ENCODE results near the gene HOXB13. TPM values are rescaled to one million over a fixed set of nuclear protein-coding genes. Genes with fewer than 3 reads are reported as not detected.

Gene HOXB13
- total and polyA plus RNA-seq, 2 of the 13 experiments (the other 11 are each of a cell fraction or from before 2014, with no cell fraction given) = not detected

GRCh38 chr17:48740537-48740936, 12.0 kb upstream of the HOXB13 start (continued):
- TF ChIP-seq ZMYM2 (CRISPR knock-in tag; IDR thresholded peaks at IDR 0.05) = no peak

DNA sequence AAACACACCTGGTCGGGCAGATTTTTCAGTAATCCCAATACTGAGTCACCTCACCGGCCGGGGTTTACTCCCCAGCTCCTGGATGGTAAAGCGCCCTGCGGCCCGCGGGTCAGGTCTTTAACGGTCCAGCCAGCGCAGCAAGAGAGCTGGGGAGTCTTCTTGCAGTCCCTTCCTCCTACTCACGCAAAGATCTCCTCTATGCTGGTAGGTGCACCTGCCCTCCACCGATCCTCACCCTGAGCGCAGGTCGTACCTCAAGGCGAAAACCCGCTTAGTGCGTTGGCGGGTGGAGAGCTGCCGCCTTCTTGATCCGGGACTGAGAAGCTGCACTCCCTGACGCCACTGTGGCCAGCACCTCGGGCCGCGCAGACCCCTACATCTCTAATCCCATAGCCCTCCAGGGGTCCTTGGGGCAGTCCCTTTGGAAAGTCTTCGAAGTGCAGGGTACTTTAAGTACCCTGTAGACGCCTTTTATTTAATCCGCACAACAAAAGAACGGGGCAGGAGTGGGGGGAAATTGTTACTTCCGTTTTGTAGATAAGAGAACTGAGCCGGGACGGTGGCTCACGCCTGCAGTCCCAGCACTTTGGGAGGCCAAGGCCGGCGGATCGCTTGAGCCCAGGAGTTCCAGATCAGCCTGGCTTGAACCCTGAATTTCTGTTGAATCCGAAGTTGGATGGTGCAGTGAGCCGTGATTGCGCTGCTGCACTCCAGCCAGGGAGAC, 10.4 kb upstream of the HOXB13 start:
- Histone ChIP-seq H3K27me3 (ENCODE audit: control insufficient read depth in 1 of 2, insufficient read depth in 2 of 2, low read length in 2 of 2) (peaks cover 9 to 91% of the 10 kb centered on the region in 2 experiments), H3K4me3 (replicated peaks in 1 of 3; ENCODE audit: insufficient read depth in 1 of 3, low read depth in 2 of 3, low read length in 3 of 3) (no peak overlapping the region), H3K27ac (ENCODE audit: extremely low read length, insufficient read depth, low read length) (no peak overlapping the region), H3K9ac (ENCODE audit: insufficient read depth, low read depth, low read length) (no peak overlapping the region), H3K9me3 (ENCODE audit: low read length) (no peaks in the 10 kb centered on the region), H3K36me3 (replicated peaks in 1 of 2; ENCODE audit: control insufficient read depth in 1 of 2, insufficient read depth in 2 of 2, low read length in 2 of 2) (no peaks in the 10 kb centered on the region), H2AFZ (ENCODE audit: low read length) (no peak overlapping the region), H4K20me1 (ENCODE audit: insufficient read depth, low read length) (no peaks in the 10 kb centered on the region), H3K4me2 (ENCODE audit: low read depth, low read length) (no peak overlapping the region), H3K4me1 (ENCODE audit: insufficient read depth, low read length) (0 out of 2 replicates have a peak, but pooled peaks cover 8% of the 10 kb centered on the region), H3K79me2 (ENCODE audit: insufficient read depth, low read length) (no peaks in the 10 kb centered on the region)
- DNase-seq (ENCODE audit: low spot score) = no peak
- CTCF ChIA-PET (ENCODE audit: low intra/inter-chr PET ratio, low total read pairs) = no interaction called here
- POLR2A ChIA-PET = no interaction called here
- 18% methylated on average over 37 of the region's 37 CpGs for WGBS (ENCODE audit: low lambda C conversion rate)
- BruUV-seq (replicated peaks) = no TSS peak
- TF ChIP-seq ZNF124 (CRISPR knock-in tag; IDR thresholded peaks at IDR 0.05) = no peak
- TF ChIP-seq SP2 (CRISPR knock-in tag; IDR thresholded peaks at IDR 0.05) = no peak
- TF ChIP-seq ZNF781 (CRISPR knock-in tag; IDR thresholded peaks at IDR 0.05; ENCODE audit: borderline replicate concordance, not compliant biosample characterization) = no peak
- TF ChIP-seq, protein P1, sequence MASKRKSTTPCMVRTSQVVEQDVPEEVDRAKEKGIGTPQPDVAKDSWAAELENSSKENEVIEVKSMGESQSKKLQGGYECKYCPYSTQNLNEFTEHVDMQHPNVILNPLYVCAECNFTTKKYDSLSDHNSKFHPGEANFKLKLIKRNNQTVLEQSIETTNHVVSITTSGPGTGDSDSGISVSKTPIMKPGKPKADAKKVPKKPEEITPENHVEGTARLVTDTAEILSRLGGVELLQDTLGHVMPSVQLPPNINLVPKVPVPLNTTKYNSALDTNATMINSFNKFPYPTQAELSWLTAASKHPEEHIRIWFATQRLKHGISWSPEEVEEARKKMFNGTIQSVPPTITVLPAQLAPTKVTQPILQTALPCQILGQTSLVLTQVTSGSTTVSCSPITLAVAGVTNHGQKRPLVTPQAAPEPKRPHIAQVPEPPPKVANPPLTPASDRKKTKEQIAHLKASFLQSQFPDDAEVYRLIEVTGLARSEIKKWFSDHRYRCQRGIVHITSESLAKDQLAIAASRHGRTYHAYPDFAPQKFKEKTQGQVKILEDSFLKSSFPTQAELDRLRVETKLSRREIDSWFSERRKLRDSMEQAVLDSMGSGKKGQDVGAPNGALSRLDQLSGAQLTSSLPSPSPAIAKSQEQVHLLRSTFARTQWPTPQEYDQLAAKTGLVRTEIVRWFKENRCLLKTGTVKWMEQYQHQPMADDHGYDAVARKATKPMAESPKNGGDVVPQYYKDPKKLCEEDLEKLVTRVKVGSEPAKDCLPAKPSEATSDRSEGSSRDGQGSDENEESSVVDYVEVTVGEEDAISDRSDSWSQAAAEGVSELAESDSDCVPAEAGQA (IDR thresholded peaks at IDR 0.05; ENCODE audit: low read depth) = no peak
- TF ChIP-seq, protein P1 (CRISPR knock-in tag; IDR thresholded peaks at IDR 0.05; ENCODE audit: borderline replicate concordance) = no peak
- peak; percentile 95 for TF ChIP-seq EZH2 (conservative IDR thresholded peaks at IDR 0.05; ENCODE audit: low read depth, low read length)
- intact Hi-C loops (cut with micrococcal nuclease; ENCODE audit: unreplicated experiment) (no loop called here), in situ Hi-C loops (cut with HindIII; ENCODE audit: extremely low pct_ligation_motif_present, low pct_unique_long_range_greater_than_20kb) (no loop called here)
- FAIRE-seq = no peak
- peak; percentile 40 for ATAC-seq

Measured in HepG2 (cell line).